Measurements from ENCODE around the gene CINP.

DNA sequence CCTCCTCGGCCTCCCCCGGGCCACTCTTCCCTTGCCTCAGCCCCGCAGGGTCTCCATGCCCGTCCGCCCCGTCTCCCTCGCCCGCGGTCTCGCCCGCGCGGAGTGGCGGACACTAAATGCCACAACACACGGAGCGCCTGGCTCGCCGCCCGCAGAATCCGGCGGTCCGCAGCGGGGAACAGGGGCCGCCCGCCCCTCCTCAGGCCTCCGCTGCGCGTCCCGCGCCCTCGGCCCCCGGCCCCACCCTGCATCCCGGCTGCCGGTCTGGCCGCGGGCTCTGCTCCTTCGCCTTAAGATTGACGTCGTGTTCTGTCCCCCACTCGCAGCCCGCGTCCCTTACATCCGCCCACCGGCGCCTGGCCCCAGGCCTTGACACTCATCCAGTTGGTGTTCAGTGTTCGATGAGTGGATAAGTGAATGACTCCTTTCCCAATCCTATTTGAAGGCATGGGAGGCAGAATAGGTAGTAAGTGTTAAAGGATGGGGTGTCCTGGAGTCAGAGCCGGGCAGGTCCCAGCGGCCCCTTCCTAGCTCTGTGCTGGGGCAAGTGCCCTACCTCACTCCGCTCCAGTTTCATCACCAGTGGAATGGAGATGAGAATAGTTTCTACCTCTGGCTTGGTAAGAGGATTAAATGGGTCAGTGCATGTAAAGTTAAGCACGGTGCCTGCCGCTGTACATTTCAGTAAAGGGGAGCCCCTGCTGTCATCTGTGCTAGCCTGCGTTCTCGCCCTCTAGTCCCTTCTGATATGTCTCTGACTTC, 673 bp upstream of the CINP start:
- TF ChIP-seq POLR2AphosphoS5 (IDR thresholded peaks at IDR 0.05; ENCODE audit: low read depth, low read length) (no peak), SIN3A (IDR thresholded peaks at IDR 0.05; ENCODE audit: borderline replicate concordance, insufficient read depth, low read length) (no peak), TAF1 (IDR thresholded peaks at IDR 0.05; ENCODE audit: borderline replicate concordance, insufficient read depth, low read length) (no peak), FOXP2 (optimal IDR thresholded peaks at IDR 0.05; ENCODE audit: borderline replicate concordance, extremely low read depth, extremely low read length, insufficient read depth) (no peak)
- TF ChIP-seq, protein P1, sequence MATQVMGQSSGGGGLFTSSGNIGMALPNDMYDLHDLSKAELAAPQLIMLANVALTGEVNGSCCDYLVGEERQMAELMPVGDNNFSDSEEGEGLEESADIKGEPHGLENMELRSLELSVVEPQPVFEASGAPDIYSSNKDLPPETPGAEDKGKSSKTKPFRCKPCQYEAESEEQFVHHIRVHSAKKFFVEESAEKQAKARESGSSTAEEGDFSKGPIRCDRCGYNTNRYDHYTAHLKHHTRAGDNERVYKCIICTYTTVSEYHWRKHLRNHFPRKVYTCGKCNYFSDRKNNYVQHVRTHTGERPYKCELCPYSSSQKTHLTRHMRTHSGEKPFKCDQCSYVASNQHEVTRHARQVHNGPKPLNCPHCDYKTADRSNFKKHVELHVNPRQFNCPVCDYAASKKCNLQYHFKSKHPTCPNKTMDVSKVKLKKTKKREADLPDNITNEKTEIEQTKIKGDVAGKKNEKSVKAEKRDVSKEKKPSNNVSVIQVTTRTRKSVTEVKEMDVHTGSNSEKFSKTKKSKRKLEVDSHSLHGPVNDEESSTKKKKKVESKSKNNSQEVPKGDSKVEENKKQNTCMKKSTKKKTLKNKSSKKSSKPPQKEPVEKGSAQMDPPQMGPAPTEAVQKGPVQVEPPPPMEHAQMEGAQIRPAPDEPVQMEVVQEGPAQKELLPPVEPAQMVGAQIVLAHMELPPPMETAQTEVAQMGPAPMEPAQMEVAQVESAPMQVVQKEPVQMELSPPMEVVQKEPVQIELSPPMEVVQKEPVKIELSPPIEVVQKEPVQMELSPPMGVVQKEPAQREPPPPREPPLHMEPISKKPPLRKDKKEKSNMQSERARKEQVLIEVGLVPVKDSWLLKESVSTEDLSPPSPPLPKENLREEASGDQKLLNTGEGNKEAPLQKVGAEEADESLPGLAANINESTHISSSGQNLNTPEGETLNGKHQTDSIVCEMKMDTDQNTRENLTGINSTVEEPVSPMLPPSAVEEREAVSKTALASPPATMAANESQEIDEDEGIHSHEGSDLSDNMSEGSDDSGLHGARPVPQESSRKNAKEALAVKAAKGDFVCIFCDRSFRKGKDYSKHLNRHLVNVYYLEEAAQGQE (IDR thresholded peaks at IDR 0.05; ENCODE audit: insufficient read depth in 1 of 2, low read depth in 2 of 2, low read length in 2 of 2): no peak

All from PFSK-1 (cell line).